Liver (tissue), 9 donors: ENCODE data around the gene FAM181B. TPM values are rescaled to one million over a fixed set of nuclear protein-coding genes. Genes with fewer than 3 reads are reported as not detected.

ENCODE experiments used
- DNase-seq: peaks from one replicate; pipeline ENCODE4 v3.0.0-alpha.2; 2017; ENCODE audit warnings: low spot score
- H3K27ac ChIP-seq, 2 donors: one replicate each; pipeline ENCODE4 v1.7.0; 2013; ENCODE audit warnings: inconsistent platforms in 2 of 2, low read length in 2 of 2, control low read depth in 1 of 2, low read depth in 1 of 2, mild to moderate bottlenecking in 1 of 2
- H3K27me3 ChIP-seq, 4 donors: one replicate each; pipeline versions ENCODE4 v1.6.1 to v1.7.0; 2013; ENCODE audit warnings: low read length in 3 of 4, inconsistent platforms in 1 of 4, mild to moderate bottlenecking in 1 of 4, moderate library complexity in 1 of 4; ENCODE audit not compliant: control insufficient read depth in 4 of 4, insufficient read depth in 4 of 4
- H3K36me3 ChIP-seq, 4 donors: one replicate each; pipeline versions ENCODE4 v1.6.1 to v1.7.0; 2013; ENCODE audit warnings: low read length in 3 of 4, mild to moderate bottlenecking in 3 of 4, low read depth in 1 of 4, moderate library complexity in 1 of 4; ENCODE audit not compliant: control insufficient read depth in 4 of 4, insufficient read depth in 3 of 4
- H3K4me1 ChIP-seq, 4 donors: one replicate each; pipeline versions ENCODE4 v1.6.1 to v1.7.0; 2013; ENCODE audit warnings: low read length in 3 of 4, mild to moderate bottlenecking in 3 of 4, moderate library complexity in 1 of 4; ENCODE audit not compliant: control insufficient read depth in 4 of 4, insufficient read depth in 4 of 4
- H3K4me3 ChIP-seq, 3 donors: one replicate each; pipeline versions ENCODE4 v1.6.1 to v1.7.0; 2013; ENCODE audit warnings: low read length in 3 of 3, control low read depth in 1 of 3, low read depth in 1 of 3, mild to moderate bottlenecking in 1 of 3
- H3K9ac ChIP-seq, 2 donors: one replicate each; pipeline ENCODE4 v1.7.0; 2013; ENCODE audit warnings: low read length in 2 of 2, mild to moderate bottlenecking in 2 of 2, moderate library complexity in 2 of 2, control low read depth in 1 of 2, low read depth in 1 of 2
- H3K9me3 ChIP-seq, 4 donors: one replicate each; pipeline versions ENCODE4 v1.6.1 to v1.7.0; 2013; ENCODE audit warnings: low read length in 3 of 4; ENCODE audit not compliant: control insufficient read depth in 4 of 4
- ATF3 ChIP-seq: IDR thresholded peaks from 2 replicates; pipeline ENCODE4 v1.6.1; 2016; ENCODE audit warnings: antibody characterized with exemption
- CTCF ChIP-seq: fragments of 150-350 bp; IDR thresholded peaks from 2 replicates; pipeline ENCODE4 v1.5.1; 2017; ENCODE audit warnings: improper control_type of control experiment, low read depth, low read length; ENCODE audit not compliant: missing input control
- EGR1 ChIP-seq, 2 donors: IDR thresholded peaks; 2 replicates each; pipeline ENCODE4 v1.6.1; 2016 to 2018; ENCODE audit warnings: antibody characterized with exemption in 2 of 2, low read depth in 2 of 2
- FOXA1 ChIP-seq: IDR thresholded peaks from 2 replicates; pipeline ENCODE4 v1.6.1; 2016; ENCODE audit warnings: antibody characterized with exemption
- FOXA2 ChIP-seq: IDR thresholded peaks from 2 replicates; pipeline ENCODE4 v1.6.1; 2016; ENCODE audit warnings: antibody characterized with exemption
- HNF4A ChIP-seq, 2 donors: conservative IDR thresholded peaks; 2 replicates each; pipeline ENCODE4 v1.6.1; 2016; ENCODE audit warnings: antibody characterized with exemption in 2 of 2, mild to moderate bottlenecking in 2 of 2
- HNF4G ChIP-seq: IDR thresholded peaks from 2 replicates; pipeline ENCODE4 v1.6.1; 2016; ENCODE audit warnings: antibody characterized with exemption
- JUND ChIP-seq, 2 donors: IDR thresholded peaks; 2 replicates each; pipeline ENCODE4 v1.6.1; 2016; ENCODE audit warnings: antibody characterized with exemption in 2 of 2
- MAX ChIP-seq: IDR thresholded peaks from 2 replicates; pipeline ENCODE4 v1.6.1; 2016; ENCODE audit warnings: antibody characterized with exemption
- NR2F2 ChIP-seq: IDR thresholded peaks from 2 replicates; pipeline ENCODE4 v1.6.1; 2016; ENCODE audit warnings: antibody characterized with exemption
- RAD21 ChIP-seq, 2 donors: IDR thresholded peaks; 2 replicates each; pipeline ENCODE4 v1.6.1; 2016; ENCODE audit warnings: antibody characterized with exemption in 2 of 2, mild to moderate bottlenecking in 2 of 2
- SP1 ChIP-seq: IDR thresholded peaks from 2 replicates; pipeline ENCODE4 v1.6.1; 2018; ENCODE audit warnings: antibody characterized with exemption, mild to moderate bottlenecking
- TAF1 ChIP-seq: conservative IDR thresholded peaks from 2 replicates; pipeline ENCODE4 v1.6.1; 2016; ENCODE audit warnings: antibody characterized with exemption, mild to moderate bottlenecking
- WGBS: extraction: QIAGEN DNeasy Blood & Tissue Kit; methylation state at CpG from one replicate; pipeline ENCODE4 v1.1.7; 2013; 5-methylcytosine and 5-hydroxymethylcytosine counted together
- polyA plus RNA-seq, 2 donors: library from polyadenylated mRNA; stranded (reverse) in 1 of 2; unstranded in 1 of 2; fragments of 200-250 nt in 1 of 2; fragments of >200 nt in 1 of 2; fragmentation: Nextera tagmentation in 1 of 2; extraction: Ambion mirVana in 1 of 2; gene quantifications; one replicate each; pipeline versions ENCODE4 v1.2.1 to v1.2.3, GENCODE V29; 2013 to 2015
- total RNA-seq, 2 donors: library from RNA; depleted of rRNA; stranded (reverse); fragments of >200 nt; gene quantifications; one replicate each; pipeline ENCODE4 v1.2.3, GENCODE V29; 2014
- TF ChIP-seq, protein P1 (sequence below): IDR thresholded peaks from 2 replicates; pipeline ENCODE4 v1.6.1; 2016; ENCODE audit warnings: antibody characterized with exemption, mild to moderate bottlenecking
- TF ChIP-seq, protein P2 (sequence below): IDR thresholded peaks from 2 replicates; pipeline ENCODE4 v1.6.1; 2016; ENCODE audit warnings: antibody characterized with exemption
- donor health status: healthy.
- donor health status: healthy.
- donor health status: healthy.
- donor health status: healthy.
- donor health status: healthy.

The FAM181B gene
- total and polyA plus RNA-seq, 4 donors = under 0.01 to 0.03 TPM; not detected in 2

DNA sequence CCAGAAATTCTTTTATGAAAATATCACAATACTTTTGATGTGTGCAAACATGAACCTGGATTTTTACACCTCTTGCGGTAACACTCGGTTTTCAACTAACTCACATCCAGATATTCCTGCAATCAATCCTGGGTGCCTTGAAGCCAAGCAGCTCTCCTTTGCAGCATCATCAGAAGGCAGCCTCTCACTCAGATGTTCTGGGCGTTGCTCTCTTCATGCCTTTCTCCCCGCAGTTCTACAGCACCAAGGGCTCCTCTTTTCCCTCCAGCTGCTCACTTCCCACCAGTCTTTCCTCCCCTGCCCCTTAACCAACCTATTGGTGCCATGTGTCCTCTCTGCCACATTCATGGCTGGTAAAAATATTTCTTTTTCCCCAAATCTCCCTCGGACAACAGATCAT, 2.9 kb downstream of the FAM181B start:
- peaks cover 0 to 17% (median 3%) of the 10 kb centered on the region in 4 donors for H3K27me3 ChIP-seq

GRCh38 chr11:82730286-82730685, 3.4 kb downstream of the FAM181B start:
- Histone ChIP-seq H3K4me3 (no peak overlapping the region), H3K36me3 (no peaks in the 10 kb centered on the region), H3K9ac (no peak overlapping the region), H3K27me3 (peaks cover 0 to 17% (median 3%) of the 10 kb centered on the region in 4 donors), H3K4me1 (peaks cover 2 to 13% (median 11%) of the 10 kb centered on the region in 4 donors), H3K9me3 (no peaks in the 10 kb centered on the region), H3K27ac (no peak overlapping the region)
- 64% methylated on average over 4 of the region's 4 CpGs for WGBS
- no peak for DNase-seq
- TF ChIP-seq RAD21 (IDR thresholded peaks at IDR 0.05) (no peak), MAX (no peak), TAF1 (no peak), HNF4G (no peak), CTCF (no peak), HNF4A (conservative IDR thresholded peaks at IDR 0.05) (no peak), FOXA2 (no peak), FOXA1 (no peak), NR2F2 (no peak), EGR1 (IDR thresholded peaks at IDR 0.05; ENCODE audit: low read depth in 2 of 2) (no peak), SP1 (no peak), ATF3 (no peak), JUND (IDR thresholded peaks at IDR 0.05) (no peak)
- TF ChIP-seq, protein P1, sequence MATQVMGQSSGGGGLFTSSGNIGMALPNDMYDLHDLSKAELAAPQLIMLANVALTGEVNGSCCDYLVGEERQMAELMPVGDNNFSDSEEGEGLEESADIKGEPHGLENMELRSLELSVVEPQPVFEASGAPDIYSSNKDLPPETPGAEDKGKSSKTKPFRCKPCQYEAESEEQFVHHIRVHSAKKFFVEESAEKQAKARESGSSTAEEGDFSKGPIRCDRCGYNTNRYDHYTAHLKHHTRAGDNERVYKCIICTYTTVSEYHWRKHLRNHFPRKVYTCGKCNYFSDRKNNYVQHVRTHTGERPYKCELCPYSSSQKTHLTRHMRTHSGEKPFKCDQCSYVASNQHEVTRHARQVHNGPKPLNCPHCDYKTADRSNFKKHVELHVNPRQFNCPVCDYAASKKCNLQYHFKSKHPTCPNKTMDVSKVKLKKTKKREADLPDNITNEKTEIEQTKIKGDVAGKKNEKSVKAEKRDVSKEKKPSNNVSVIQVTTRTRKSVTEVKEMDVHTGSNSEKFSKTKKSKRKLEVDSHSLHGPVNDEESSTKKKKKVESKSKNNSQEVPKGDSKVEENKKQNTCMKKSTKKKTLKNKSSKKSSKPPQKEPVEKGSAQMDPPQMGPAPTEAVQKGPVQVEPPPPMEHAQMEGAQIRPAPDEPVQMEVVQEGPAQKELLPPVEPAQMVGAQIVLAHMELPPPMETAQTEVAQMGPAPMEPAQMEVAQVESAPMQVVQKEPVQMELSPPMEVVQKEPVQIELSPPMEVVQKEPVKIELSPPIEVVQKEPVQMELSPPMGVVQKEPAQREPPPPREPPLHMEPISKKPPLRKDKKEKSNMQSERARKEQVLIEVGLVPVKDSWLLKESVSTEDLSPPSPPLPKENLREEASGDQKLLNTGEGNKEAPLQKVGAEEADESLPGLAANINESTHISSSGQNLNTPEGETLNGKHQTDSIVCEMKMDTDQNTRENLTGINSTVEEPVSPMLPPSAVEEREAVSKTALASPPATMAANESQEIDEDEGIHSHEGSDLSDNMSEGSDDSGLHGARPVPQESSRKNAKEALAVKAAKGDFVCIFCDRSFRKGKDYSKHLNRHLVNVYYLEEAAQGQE = no peak
- TF ChIP-seq, protein P2, sequence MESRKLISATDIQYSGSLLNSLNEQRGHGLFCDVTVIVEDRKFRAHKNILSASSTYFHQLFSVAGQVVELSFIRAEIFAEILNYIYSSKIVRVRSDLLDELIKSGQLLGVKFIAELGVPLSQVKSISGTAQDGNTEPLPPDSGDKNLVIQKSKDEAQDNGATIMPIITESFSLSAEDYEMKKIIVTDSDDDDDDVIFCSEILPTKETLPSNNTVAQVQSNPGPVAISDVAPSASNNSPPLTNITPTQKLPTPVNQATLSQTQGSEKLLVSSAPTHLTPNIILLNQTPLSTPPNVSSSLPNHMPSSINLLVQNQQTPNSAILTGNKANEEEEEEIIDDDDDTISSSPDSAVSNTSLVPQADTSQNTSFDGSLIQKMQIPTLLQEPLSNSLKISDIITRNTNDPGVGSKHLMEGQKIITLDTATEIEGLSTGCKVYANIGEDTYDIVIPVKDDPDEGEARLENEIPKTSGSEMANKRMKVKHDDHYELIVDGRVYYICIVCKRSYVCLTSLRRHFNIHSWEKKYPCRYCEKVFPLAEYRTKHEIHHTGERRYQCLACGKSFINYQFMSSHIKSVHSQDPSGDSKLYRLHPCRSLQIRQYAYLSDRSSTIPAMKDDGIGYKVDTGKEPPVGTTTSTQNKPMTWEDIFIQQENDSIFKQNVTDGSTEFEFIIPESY = no peak

More for the DNA sequence above, 2.9 kb downstream of the FAM181B start:
- H3K9me3 ChIP-seq = no peaks in the 10 kb centered on the region
- WGBS = 30% methylated on average over 5 of the region's 5 CpGs
- TF ChIP-seq TAF1 = no peak
- H3K27ac ChIP-seq = no peak overlapping the region
- DNase-seq = no peak
- peaks cover 2 to 13% (median 11%) of the 10 kb centered on the region in 4 donors for H3K4me1 ChIP-seq
- no peak overlapping the region for H3K9ac ChIP-seq
- H3K36me3 ChIP-seq = no peaks in the 10 kb centered on the region
- H3K4me3 ChIP-seq = no peak overlapping the region
